Esophagus muscularis mucosa (tissue), 4 donors: ENCODE results near the gene DPH3. TPM values are rescaled to one million over a fixed set of nuclear protein-coding genes. Genes with fewer than 3 reads are reported as not detected.

ENCODE experiments used
- DNase-seq: peaks from one replicate; pipeline ENCODE4 v3.0.0-alpha.2; 2017; ENCODE audit errors: extremely low spot score
- H3K27ac ChIP-seq, 4 donors: fragments of 200-600 bp; sonication (generic); replicated peaks in 1 of 4; 1 replicate in 3 of 4; 2 replicates in 1 of 4; pipeline ENCODE4 v1.5.1; 2016 to 2019; ENCODE audit warnings: mild to moderate bottlenecking in 1 of 4
- H3K27me3 ChIP-seq, 4 donors: fragments of 200-600 bp; sonication (generic); one replicate each; pipeline versions ENCODE4 v1.5.1 to v1.6.0; 2016 to 2019
- H3K36me3 ChIP-seq, 4 donors: fragments of 200-600 bp; sonication (generic); one replicate each; pipeline ENCODE4 v1.5.1; 2016 to 2019
- H3K4me1 ChIP-seq, 4 donors: fragments of 200-600 bp; sonication (generic); one replicate each; pipeline ENCODE4 v1.5.1; 2016 to 2019
- H3K4me3 ChIP-seq, 4 donors: fragments of 200-600 bp; sonication (generic); 1 replicate in 2 of 4; 2 replicates in 2 of 4; pipeline ENCODE4 v1.5.1; 2016 to 2019; ENCODE audit warnings: mild to moderate bottlenecking in 4 of 4, moderate library complexity in 1 of 4
- H3K9me3 ChIP-seq, 4 donors: fragments of 200-600 bp; sonication (generic); 1 replicate in 3 of 4; 2 replicates in 1 of 4; pipeline ENCODE4 v1.5.1; 2016 to 2019
- CTCF ChIP-seq, 3 experiments: fragments of 200-600 bp in 2 of 3; fragments of 450-650 bp in 1 of 3; sonication (generic) in 2 of 3; IDR thresholded peaks; one replicate each; pipeline ENCODE4 v1.5.1; 2017 to 2019; ENCODE audit warnings: antibody characterized with exemption in 3 of 3, mild to moderate bottlenecking in 2 of 3, moderate library complexity in 1 of 3
- EP300 ChIP-seq: sonication (generic); formaldehyde crosslinking; IDR thresholded peaks from one replicate; pipeline ENCODE4 v1.6.1; 2017; ENCODE audit warnings: antibody characterized with exemption
- POLR2A ChIP-seq: fragments of 450-650 bp; IDR thresholded peaks from one replicate; pipeline ENCODE4 v1.6.1; 2017; ENCODE audit warnings: antibody characterized with exemption, moderate library complexity, mild to moderate bottlenecking, low read depth
- POLR2AphosphoS5 ChIP-seq, 2 donors: sonication (generic); formaldehyde crosslinking; IDR thresholded peaks; one replicate each; pipeline ENCODE4 v1.6.1; 2017; ENCODE audit warnings: antibody characterized with exemption in 2 of 2
- WGBS: methylation state at CpG from one replicate; pipeline ENCODE4 v1.1.5; 2018; 5-methylcytosine and 5-hydroxymethylcytosine counted together
- intact Hi-C: fragments of 100-400 bp; cut with DNase I; formaldehyde crosslinking; loops from one replicate; pipeline ENCODE4 v1.15.1; 2023
- total RNA-seq, 4 donors: library from RNA; depleted of rRNA; stranded (reverse); fragments of >200 nt; gene quantifications; one replicate each; pipeline versions ENCODE4 v1.1.0 to v1.2.1, GENCODE V29; 2016

DPH3 gene
- total RNA-seq, 4 donors from 2014 or later, result 27.2 to 50.7 (median 37.6) TPM

GRCh38 chr3:16260046-16260445 lies 4.7 kb downstream of the DPH3 start:
- 86% methylated on average over 1 of the region's 1 CpG for WGBS
- H3K9me3 ChIP-seq, result no peaks in the 10 kb centered on the region
- H3K27me3 ChIP-seq, result no peaks in the 10 kb centered on the region
- peaks cover 13 to 30% (median 26%) of the 10 kb centered on the region in 4 donors for H3K4me1 ChIP-seq
- TF ChIP-seq CTCF (IDR thresholded peaks at IDR 0.05) (no peak), POLR2A (no peak), POLR2AphosphoS5 (IDR thresholded peaks at IDR 0.05) (no peak), EP300 (no peak)
- H3K36me3 ChIP-seq, result peaks cover 14 to 39% (median 34%) of the 10 kb centered on the region in 4 donors
- no peak overlapping the region for H3K27ac ChIP-seq
- no peak for DNase-seq
- H3K4me3 ChIP-seq, result no peak overlapping the region
- intact Hi-C loops, result no loop called here

GRCh38 chr3:16258866-16259265 lies 5.9 kb downstream of the DPH3 start:
- H3K27me3 ChIP-seq, result no peaks in the 10 kb centered on the region
- no peak overlapping the region for H3K27ac ChIP-seq
- no peaks in the 10 kb centered on the region for H3K9me3 ChIP-seq
- DNase-seq, result no peak
- 82% methylated on average over 1 of the region's 1 CpG for WGBS
- no peak overlapping the region for H3K4me3 ChIP-seq
- TF ChIP-seq POLR2AphosphoS5 (IDR thresholded peaks at IDR 0.05) (no peak), CTCF (IDR thresholded peaks at IDR 0.05) (no peak), POLR2A (no peak), EP300 (no peak)
- H3K4me1 ChIP-seq, result peaks cover 9 to 25% (median 22%) of the 10 kb centered on the region in 4 donors
- intact Hi-C loops, result no loop called here
- peaks cover 14 to 39% (median 34%) of the 10 kb centered on the region in 4 donors for H3K36me3 ChIP-seq

GRCh38 chr3:16258177-16258576 lies 6.6 kb downstream of the DPH3 start:
- no peak for TF ChIP-seq POLR2A
- no peak for TF ChIP-seq POLR2AphosphoS5 (IDR thresholded peaks at IDR 0.05)
- intact Hi-C loops, result no loop called here
- Histone ChIP-seq H3K4me3 (no peak overlapping the region), H3K27me3 (no peaks in the 10 kb centered on the region), H3K9me3 (no peaks in the 10 kb centered on the region), H3K36me3 (peaks cover 14 to 39% (median 34%) of the 10 kb centered on the region in 4 donors), H3K27ac (no peak overlapping the region), H3K4me1 (peaks cover 6 to 23% (median 15%) of the 10 kb centered on the region in 4 donors)
- 74% methylated on average over 5 of the region's 5 CpGs for WGBS
- no peak for DNase-seq

- DNase-seq, result no peak
- Histone ChIP-seq H3K27me3 (no peaks in the 10 kb centered on the region), H3K27ac (no peak overlapping the region), H3K4me1 (peaks cover 3 to 19% (median 8%) of the 10 kb centered on the region in 4 donors), H3K36me3 (peaks cover 14 to 39% (median 32%) of the 10 kb centered on the region in 4 donors), H3K9me3 (no peaks in the 10 kb centered on the region), H3K4me3 (no peak overlapping the region)
- intact Hi-C loops, result no loop called here
- 87% methylated on average over 2 of the region's 2 CpGs for WGBS
- TF ChIP-seq POLR2AphosphoS5 (IDR thresholded peaks at IDR 0.05) (no peak), POLR2A (no peak), EP300 (no peak), CTCF (IDR thresholded peaks at IDR 0.05) (no peak)
Observed at GRCh38 chr3:16257309-16257708, 7.4 kb downstream of the DPH3 start.

- Histone ChIP-seq H3K9me3 (no peaks in the 10 kb centered on the region), H3K27ac (no peak overlapping the region), H3K4me3 (no peak overlapping the region), H3K27me3 (no peaks in the 10 kb centered on the region), H3K4me1 (peaks cover 0 to 9% (median 3%) of the 10 kb centered on the region in 4 donors), H3K36me3 (peaks cover 14 to 31% (median 22%) of the 10 kb centered on the region in 4 donors)
- 96% methylated on average over 5 of the region's 5 CpGs for WGBS
- no peak for DNase-seq
- intact Hi-C loops, result no loop called here
- no peak for TF ChIP-seq POLR2A
- no peak for TF ChIP-seq CTCF (IDR thresholded peaks at IDR 0.05)
- TF ChIP-seq EP300, result no peak
- TF ChIP-seq POLR2AphosphoS5 (IDR thresholded peaks at IDR 0.05), result no peak
Observed at GRCh38 chr3:16255726-16256125, 9.0 kb downstream of the DPH3 start.
